GM19452 (cell line): Measurements from ENCODE around the gene CDK16.

Source experiments
- ATAC-seq: cut with Tn5 transposase; IDR thresholded peaks from one replicate; pipeline ENCODE4 v1.9.1; 2021; ENCODE audit not compliant: unreplicated experiment

Gene CDK16

GRCh38 chrX:47226531-47227333, 8.3 kb downstream of the CDK16 start:
- ATAC-seq = no peak

- no peak for ATAC-seq
Observed at GRCh38 chrX:47227334-47227583, 8.8 kb downstream of the CDK16 start.

GRCh38 chrX:47228550-47229270, 10.2 kb downstream of the CDK16 start:
- no peak for ATAC-seq

- no peak for ATAC-seq
Observed at GRCh38 chrX:47229427-47229826, 10.9 kb downstream of the CDK16 start.

GRCh38 chrX:47230136-47230868, 11.8 kb downstream of the CDK16 start:
- no peak for ATAC-seq

- ATAC-seq = no peak
Observed at GRCh38 chrX:47231167-47231566, 12.7 kb downstream of the CDK16 start.

GRCh38 chrX:47232197-47232802, 13.8 kb downstream of the CDK16 start:
- no peak for ATAC-seq

GRCh38 chrX:47232803-47233332, 14.4 kb downstream of the CDK16 start, which contains the start of gene USP11:
TSS of gene USP11 (plus strand) at chrX:47233009. CDS start at chrX:47233044, 35 bp downstream.
- ATAC-seq = no peak

- ATAC-seq = peak; percentile 87
Observed at GRCh38 chrX:47233333-47234113, 15.0 kb downstream of the CDK16 start.

GRCh38 chrX:47234583-47234982, 16.1 kb downstream of the CDK16 start:
- no peak for ATAC-seq

- ATAC-seq = no peak
Observed at GRCh38 chrX:47235691-47236103, 17.2 kb downstream of the CDK16 start.

- no peak for ATAC-seq
Observed at GRCh38 chrX:47239199-47239598, 20.7 kb downstream of the CDK16 start.

- ATAC-seq = no peak
Observed at GRCh38 chrX:47239898-47240545, 21.5 kb downstream of the CDK16 start.

- ATAC-seq = no peak
Observed at GRCh38 chrX:47240619-47241018, 22.1 kb downstream of the CDK16 start.

- ATAC-seq = no peak
Observed at GRCh38 chrX:47241201-47242011, 22.9 kb downstream of the CDK16 start.

- no peak for ATAC-seq
Observed at GRCh38 chrX:47242321-47242720, 23.8 kb downstream of the CDK16 start.

GRCh38 chrX:47243351-47243750, 24.9 kb downstream of the CDK16 start:
- ATAC-seq = no peak

GRCh38 chrX:47244676-47245075, 26.2 kb downstream of the CDK16 start:
- ATAC-seq = no peak

GRCh38 chrX:47245156-47245555, 26.7 kb downstream of the CDK16 start:
- ATAC-seq = no peak
